HepG2 (cell line): ENCODE results near the gene CCDC183. TPM values are rescaled to one million over a fixed set of nuclear protein-coding genes. Genes with fewer than 3 reads are reported as not detected.

Source experiments
- ATAC-seq: fragments of 200-7000 bp; cut with Tn5 transposase; 3 replicates; pipeline ENCODE4 v1.9.1; 2020; ENCODE audit warnings: mild to moderate bottlenecking, moderate library complexity
- BruUV-seq: library from RNA; stranded (reverse); fragments of 400-500 nt; replicated peaks from 2 replicates; lab custom pipeline; 2021; lab: Mats Ljungman, UMichigan
- CTCF ChIA-PET: fragments of 300-600 bp; formaldehyde crosslinking; extraction: SDS; loops from one replicate; lab custom pipeline; 2021; ENCODE audit warnings: low total read pairs, inconsistent platforms, low intra/inter-chr PET ratio; lab: Yijun Ruan, JAX
- POLR2A ChIA-PET: fragments of 350-600 bp; sonication (Branson Sonifier 250); formaldehyde crosslinking; loops from one replicate; lab custom pipeline; 2020; ENCODE audit warnings: antibody characterized with exemption, inconsistent platforms; lab: Yijun Ruan, JAX
- DNase-seq: peaks from one replicate; pipeline ENCODE4 v3.0.0-alpha.2; 2015; ENCODE audit warnings: low spot score
- FAIRE-seq: peaks from 3 replicates; lab custom pipeline; 2011; peaks lifted over from hg19 to GRCh38; lab: Jason Lieb, UNC
- H2AFZ ChIP-seq: one replicate; pipeline ENCODE4 v1.6.1; 2011; ENCODE audit warnings: low read length, inconsistent platforms
- H3K27ac ChIP-seq: fragments of 300-600 bp; 3 replicates; pipeline ENCODE4 v1.8.0; 2011; ENCODE audit warnings: mixed run types, mild to moderate bottlenecking, mixed read lengths, low read length, inconsistent platforms; ENCODE audit not compliant: insufficient read depth; ENCODE audit errors: extremely low read length
- H3K27me3 ChIP-seq, 2 experiments: fragments of 200-600 bp in 1 of 2; 2 replicates in 1 of 2; 3 replicates in 1 of 2; pipeline versions ENCODE4 v1.6.0 to v1.8.0; 2011; ENCODE audit warnings: low read length in 2 of 2, mild to moderate bottlenecking in 2 of 2, moderate library complexity in 2 of 2, inconsistent platforms in 1 of 2; ENCODE audit not compliant: insufficient read depth in 2 of 2, control insufficient read depth in 1 of 2
- H3K36me3 ChIP-seq, 2 experiments: fragments of 200-600 bp in 1 of 2; replicated peaks in 1 of 2; 2 replicates in 1 of 2; 3 replicates in 1 of 2; pipeline versions ENCODE4 v1.5.1 to v1.8.0; 2011; ENCODE audit warnings: low read length in 2 of 2, inconsistent platforms in 1 of 2; ENCODE audit not compliant: insufficient read depth in 2 of 2, control insufficient read depth in 1 of 2
- H3K4me1 ChIP-seq: 2 replicates; pipeline ENCODE4 v1.5.1; 2012; ENCODE audit warnings: low read length, inconsistent platforms; ENCODE audit not compliant: insufficient read depth
- H3K4me2 ChIP-seq: 2 replicates; pipeline ENCODE4 v1.6.0; 2011; ENCODE audit warnings: low read depth, low read length, inconsistent platforms
- H3K4me3 ChIP-seq, 3 experiments: fragments of 200-600 bp in 1 of 3; sonication (generic), shearing (Covaris generic) in 1 of 3; replicated peaks in 1 of 3; 2 replicates each; pipeline ENCODE4 v1.5.1; 2011 to 2016; ENCODE audit warnings: low read length in 3 of 3, inconsistent platforms in 2 of 3, low read depth in 2 of 3, mild to moderate bottlenecking in 2 of 3, control low read depth in 1 of 3, mixed read lengths in 1 of 3; ENCODE audit not compliant: insufficient read depth in 1 of 3
- H3K79me2 ChIP-seq: one replicate; pipeline ENCODE4 v1.6.1; 2011; ENCODE audit warnings: low read length, inconsistent platforms; ENCODE audit not compliant: insufficient read depth
- H3K9ac ChIP-seq: 2 replicates; pipeline ENCODE4 v1.6.0; 2011; ENCODE audit warnings: mild to moderate bottlenecking, low read depth, low read length, inconsistent platforms; ENCODE audit not compliant: insufficient read depth
- H3K9me3 ChIP-seq: 2 replicates; pipeline ENCODE4 v1.5.1; 2012; ENCODE audit warnings: mild to moderate bottlenecking, low read length
- H4K20me1 ChIP-seq: 2 replicates; pipeline ENCODE4 v1.6.0; 2011; ENCODE audit warnings: inconsistent platforms, mild to moderate bottlenecking, low read length, moderate library complexity; ENCODE audit not compliant: insufficient read depth
- ETV5 ChIP-seq: IDR thresholded peaks from 2 replicates; pipeline ENCODE4 v1.6.1; 2018; ENCODE audit warnings: missing biosample characterization, missing genetic modification reagents, inconsistent platforms, borderline replicate concordance
- KDM5B ChIP-seq: sonication (generic); formaldehyde crosslinking; IDR thresholded peaks from 2 replicates; pipeline ENCODE4 v1.4.0; 2020; ENCODE audit warnings: missing genetic modification reagents, mild to moderate bottlenecking, borderline replicate concordance
- MEF2D ChIP-seq: sonication (generic); formaldehyde crosslinking; IDR thresholded peaks from 2 replicates; pipeline ENCODE4 v1.5.1; 2020; ENCODE audit warnings: mild to moderate bottlenecking, missing genetic modification reagents
- NFIC ChIP-seq: IDR thresholded peaks from 2 replicates; pipeline ENCODE4 v1.6.1; 2012; ENCODE audit warnings: mild to moderate bottlenecking, low read length, inconsistent platforms
- PHF21A ChIP-seq: sonication (generic); formaldehyde crosslinking; IDR thresholded peaks from 2 replicates; pipeline ENCODE4 v1.5.0; 2020; ENCODE audit warnings: mild to moderate bottlenecking, missing genetic modification reagents
- RAD21 ChIP-seq: fragments of 450-650 bp; formaldehyde crosslinking; IDR thresholded peaks from 2 replicates; pipeline ENCODE4 v1.5.0; 2020; ENCODE audit warnings: mild to moderate bottlenecking
- RBAK ChIP-seq: sonication (generic); formaldehyde crosslinking; IDR thresholded peaks from 2 replicates; pipeline ENCODE4 v1.5.1; 2020; ENCODE audit warnings: mild to moderate bottlenecking, missing genetic modification reagents
- SMYD3 ChIP-seq: sonication (generic); formaldehyde crosslinking; IDR thresholded peaks from 2 replicates; pipeline ENCODE4 v1.8.1; 2023; ENCODE audit warnings: mild to moderate bottlenecking, missing genetic modification reagents
- ZBTB7A ChIP-seq: sonication (generic); formaldehyde crosslinking; IDR thresholded peaks from 2 replicates; pipeline ENCODE4 v1.8.0; 2022; ENCODE audit warnings: mild to moderate bottlenecking, missing genetic modification reagents
- ZNF224 ChIP-seq: sonication (generic); formaldehyde crosslinking; IDR thresholded peaks from 2 replicates; pipeline ENCODE4 v1.5.0; 2020; ENCODE audit warnings: mild to moderate bottlenecking, missing genetic modification reagents
- ZNF790 ChIP-seq: sonication (generic); formaldehyde crosslinking; IDR thresholded peaks from 2 replicates; pipeline ENCODE4 v1.8.0; 2022; ENCODE audit warnings: missing genetic modification reagents, mild to moderate bottlenecking, borderline replicate concordance
- ZSCAN31 ChIP-seq: sonication (generic); formaldehyde crosslinking; IDR thresholded peaks from 2 replicates; pipeline ENCODE4 v1.5.0; 2020; ENCODE audit warnings: low read depth, mild to moderate bottlenecking, missing genetic modification reagents
- WGBS: methylation state at CpG from one replicate; pipeline ENCODE4 v1.1.6; 2017; ENCODE audit warnings: low lambda C conversion rate; 5-methylcytosine and 5-hydroxymethylcytosine counted together
- in situ Hi-C: cut with HindIII; loops from 2 replicates; pipeline ENCODE4 v1.10.0; 2017; ENCODE audit warnings: low pct_unique_long_range_greater_than_20kb; ENCODE audit not compliant: extremely low pct_ligation_motif_present
- intact Hi-C: fragments of 100-400 bp; cut with micrococcal nuclease; formaldehyde crosslinking; loops from one replicate; pipeline ENCODE4 v1.10.0; 2022; ENCODE audit not compliant: unreplicated experiment
- polyA plus RNA-seq, 8 experiments: library from polyadenylated mRNA; depleted of rRNA in 3 of 8; stranded (reverse) in 7 of 8; unstranded in 1 of 8; fragments of >200 nt; fragmentation: Illumina TruSeq in 4 of 8; extraction: Trizol in 4 of 8; gene quantifications; 2 replicates each; pipeline versions ENCODE4 v1.2.1 to v1.2.3, GENCODE V29; 2011 to 2016; ENCODE audit warnings: low read depth in 4 of 8, missing spikeins in 1 of 8, mixed read lengths in 1 of 8; ENCODE audit not compliant: insufficient read depth in 1 of 8
- total RNA-seq, 5 experiments: library from RNA; depleted of rRNA; stranded (reverse); fragments of >200 nt; fragmentation: Illumina TruSeq; extraction: Trizol; gene quantifications; 2 replicates each; pipeline ENCODE4 v1.2.3, GENCODE V29; 2016; ENCODE audit warnings: low read depth in 1 of 5
- TF ChIP-seq, protein P1 (sequence below): sonication (generic); formaldehyde crosslinking; IDR thresholded peaks from 2 replicates; pipeline ENCODE4 v1.4.0; 2020; ENCODE audit warnings: missing genetic modification reagents, borderline replicate concordance
- TF ChIP-seq, protein P2 (sequence below): sonication (generic); formaldehyde crosslinking; IDR thresholded peaks from 2 replicates; pipeline ENCODE4 v1.4.0; 2020; ENCODE audit warnings: missing genetic modification reagents, borderline replicate concordance
- TF ChIP-seq, protein P3 (sequence below): sonication (generic); formaldehyde crosslinking; IDR thresholded peaks from 2 replicates; pipeline ENCODE4 v1.4.0; 2020; ENCODE audit warnings: missing genetic modification reagents

The CCDC183 gene
- total and polyA plus RNA-seq, 2 of the 13 experiments (the other 11 are each of a cell fraction or from before 2014, with no cell fraction given) = 5.0 to 66.4 TPM

DNA sequence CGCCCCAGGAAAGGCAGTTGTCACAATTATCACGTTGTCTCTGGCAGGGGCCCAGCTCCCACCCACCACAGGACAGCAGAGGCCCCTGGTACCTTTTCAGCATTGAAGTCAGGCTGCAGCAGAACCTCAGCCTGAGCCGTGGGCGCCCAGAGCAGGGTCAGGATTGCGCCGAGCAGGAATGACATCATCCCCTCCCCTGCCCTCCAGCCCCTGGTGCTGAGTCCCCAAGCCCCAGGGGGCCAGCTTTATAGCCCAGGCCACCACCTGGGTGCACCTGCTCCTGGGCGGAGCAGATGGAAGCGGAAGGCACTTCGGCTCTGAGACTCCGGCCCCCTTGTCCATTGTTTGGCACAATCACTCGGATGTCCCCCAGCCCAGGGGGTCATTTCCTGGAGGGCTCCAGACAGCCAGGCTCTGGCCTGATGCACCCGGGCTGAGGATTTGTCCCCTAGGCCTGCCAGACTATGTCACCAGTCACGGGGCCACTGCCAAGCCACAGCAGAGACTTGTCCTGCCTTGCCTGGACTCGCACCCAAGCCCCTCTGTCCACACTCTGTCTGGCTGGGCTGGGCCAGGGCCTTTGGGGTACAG, 31.7 kb upstream of the CCDC183 start, which contains the start of gene LCN15:
Gene LCN15 (minus strand): TSS at position 218 of the 591 bp plus-strand sequence. CDS start 30 bp downstream, at position 188.
- Histone ChIP-seq H3K27ac (peak within 1 kb of the TSS; percentile 31), H4K20me1 (no peaks in the 10 kb centered on the region), H3K9ac (peak within 1 kb of the TSS; percentile 52), H3K4me1 (peaks cover 73% of the 10 kb centered on the region), H3K9me3 (no peaks in the 10 kb centered on the region), H3K27me3 (0 out of 5 replicates have a peak, but pooled peaks cover 0 to 7% of the 10 kb centered on the region in 2 experiments), H3K79me2 (no peaks in the 10 kb centered on the region), H3K36me3 (no peaks in the 10 kb centered on the region), H3K4me3 (peak within 1 kb of the TSS; percentile 6 to 50 (median 31); a peak in 4 of 6 replicates), H3K4me2 (peak within 1 kb of the TSS; percentile 67), H2AFZ (no peak within 1 kb of the TSS)
- POLR2A ChIA-PET = no interaction called here
- ATAC-seq (no peak), DNase-seq (no peak), FAIRE-seq (no peak)
- BruUV-seq = no TSS peak
- intact Hi-C loops (no loop called here), in situ Hi-C loops (no loop called here)
- CTCF ChIA-PET = no interaction called here
- WGBS = 0% methylated on average over 1 of the region's 14 CpGs
- no peak for TF ChIP-seq SMYD3
- TF ChIP-seq, protein P1, sequence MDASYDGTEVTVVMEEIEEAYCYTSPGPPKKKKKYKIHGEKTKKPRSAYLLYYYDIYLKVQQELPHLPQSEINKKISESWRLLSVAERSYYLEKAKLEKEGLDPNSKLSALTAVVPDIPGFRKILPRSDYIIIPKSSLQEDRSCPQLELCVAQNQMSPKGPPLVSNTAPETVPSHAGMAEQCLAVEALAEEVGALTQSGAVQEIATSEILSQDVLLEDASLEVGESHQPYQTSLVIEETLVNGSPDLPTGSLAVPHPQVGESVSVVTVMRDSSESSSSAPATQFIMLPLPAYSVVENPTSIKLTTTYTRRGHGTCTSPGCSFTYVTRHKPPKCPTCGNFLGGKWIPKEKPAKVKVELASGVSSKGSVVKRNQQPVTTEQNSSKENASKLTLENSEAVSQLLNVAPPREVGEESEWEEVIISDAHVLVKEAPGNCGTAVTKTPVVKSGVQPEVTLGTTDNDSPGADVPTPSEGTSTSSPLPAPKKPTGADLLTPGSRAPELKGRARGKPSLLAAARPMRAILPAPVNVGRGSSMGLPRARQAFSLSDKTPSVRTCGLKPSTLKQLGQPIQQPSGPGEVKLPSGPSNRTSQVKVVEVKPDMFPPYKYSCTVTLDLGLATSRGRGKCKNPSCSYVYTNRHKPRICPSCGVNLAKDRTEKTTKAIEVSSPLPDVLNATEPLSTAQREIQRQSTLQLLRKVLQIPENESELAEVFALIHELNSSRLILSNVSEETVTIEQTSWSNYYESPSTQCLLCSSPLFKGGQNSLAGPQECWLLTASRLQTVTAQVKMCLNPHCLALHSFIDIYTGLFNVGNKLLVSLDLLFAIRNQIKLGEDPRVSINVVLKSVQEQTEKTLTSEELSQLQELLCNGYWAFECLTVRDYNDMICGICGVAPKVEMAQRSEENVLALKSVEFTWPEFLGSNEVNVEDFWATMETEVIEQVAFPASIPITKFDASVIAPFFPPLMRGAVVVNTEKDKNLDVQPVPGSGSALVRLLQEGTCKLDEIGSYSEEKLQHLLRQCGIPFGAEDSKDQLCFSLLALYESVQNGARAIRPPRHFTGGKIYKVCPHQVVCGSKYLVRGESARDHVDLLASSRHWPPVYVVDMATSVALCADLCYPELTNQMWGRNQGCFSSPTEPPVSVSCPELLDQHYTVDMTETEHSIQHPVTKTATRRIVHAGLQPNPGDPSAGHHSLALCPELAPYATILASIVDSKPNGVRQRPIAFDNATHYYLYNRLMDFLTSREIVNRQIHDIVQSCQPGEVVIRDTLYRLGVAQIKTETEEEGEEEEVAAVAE (CRISPR knock-in tag) = no peak
- peak; percentile 51; the same call in 1 of the 2 replicates for TF ChIP-seq ETV5 (CRISPR knock-in tag)
- TF ChIP-seq ZNF224 (CRISPR knock-in tag) = no peak
- TF ChIP-seq ZSCAN31 (CRISPR knock-in tag) = no peak
- no peak for TF ChIP-seq NFIC
- TF ChIP-seq, protein P2, sequence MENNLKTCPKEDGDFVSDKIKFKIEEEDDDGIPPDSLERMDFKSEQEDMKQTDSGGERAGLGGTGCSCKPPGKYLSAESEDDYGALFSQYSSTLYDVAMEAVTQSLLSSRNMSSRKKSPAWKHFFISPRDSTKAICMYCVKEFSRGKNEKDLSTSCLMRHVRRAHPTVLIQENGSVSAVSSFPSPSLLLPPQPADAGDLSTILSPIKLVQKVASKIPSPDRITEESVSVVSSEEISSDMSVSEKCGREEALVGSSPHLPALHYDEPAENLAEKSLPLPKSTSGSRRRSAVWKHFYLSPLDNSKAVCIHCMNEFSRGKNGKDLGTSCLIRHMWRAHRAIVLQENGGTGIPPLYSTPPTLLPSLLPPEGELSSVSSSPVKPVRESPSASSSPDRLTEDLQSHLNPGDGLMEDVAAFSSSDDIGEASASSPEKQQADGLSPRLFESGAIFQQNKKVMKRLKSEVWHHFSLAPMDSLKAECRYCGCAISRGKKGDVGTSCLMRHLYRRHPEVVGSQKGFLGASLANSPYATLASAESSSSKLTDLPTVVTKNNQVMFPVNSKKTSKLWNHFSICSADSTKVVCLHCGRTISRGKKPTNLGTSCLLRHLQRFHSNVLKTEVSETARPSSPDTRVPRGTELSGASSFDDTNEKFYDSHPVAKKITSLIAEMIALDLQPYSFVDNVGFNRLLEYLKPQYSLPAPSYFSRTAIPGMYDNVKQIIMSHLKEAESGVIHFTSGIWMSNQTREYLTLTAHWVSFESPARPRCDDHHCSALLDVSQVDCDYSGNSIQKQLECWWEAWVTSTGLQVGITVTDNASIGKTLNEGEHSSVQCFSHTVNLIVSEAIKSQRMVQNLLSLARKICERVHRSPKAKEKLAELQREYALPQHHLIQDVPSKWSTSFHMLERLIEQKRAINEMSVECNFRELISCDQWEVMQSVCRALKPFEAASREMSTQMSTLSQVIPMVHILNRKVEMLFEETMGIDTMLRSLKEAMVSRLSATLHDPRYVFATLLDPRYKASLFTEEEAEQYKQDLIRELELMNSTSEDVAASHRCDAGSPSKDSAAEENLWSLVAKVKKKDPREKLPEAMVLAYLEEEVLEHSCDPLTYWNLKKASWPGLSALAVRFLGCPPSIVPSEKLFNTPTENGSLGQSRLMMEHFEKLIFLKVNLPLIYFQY (CRISPR knock-in tag) = no peak
- TF ChIP-seq KDM5B (CRISPR knock-in tag) = peak; percentile 49; the same call in 1 of the 2 replicates
- 0 out of 2 replicates have a peak, but pooled peaks have one; percentile 35 for TF ChIP-seq MEF2D (CRISPR knock-in tag)
- TF ChIP-seq RAD21 (CRISPR knock-in tag) = no peak
- TF ChIP-seq, protein P3, sequence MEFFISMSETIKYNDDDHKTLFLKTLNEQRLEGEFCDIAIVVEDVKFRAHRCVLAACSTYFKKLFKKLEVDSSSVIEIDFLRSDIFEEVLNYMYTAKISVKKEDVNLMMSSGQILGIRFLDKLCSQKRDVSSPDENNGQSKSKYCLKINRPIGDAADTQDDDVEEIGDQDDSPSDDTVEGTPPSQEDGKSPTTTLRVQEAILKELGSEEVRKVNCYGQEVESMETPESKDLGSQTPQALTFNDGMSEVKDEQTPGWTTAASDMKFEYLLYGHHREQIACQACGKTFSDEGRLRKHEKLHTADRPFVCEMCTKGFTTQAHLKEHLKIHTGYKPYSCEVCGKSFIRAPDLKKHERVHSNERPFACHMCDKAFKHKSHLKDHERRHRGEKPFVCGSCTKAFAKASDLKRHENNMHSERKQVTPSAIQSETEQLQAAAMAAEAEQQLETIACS (CRISPR knock-in tag) = no peak
- no peak for TF ChIP-seq ZNF790 (CRISPR knock-in tag)
- TF ChIP-seq ZBTB7A (CRISPR knock-in tag) = 0 out of 2 replicates have a peak, but pooled peaks have one; percentile 9
- TF ChIP-seq RBAK (CRISPR knock-in tag) = no peak
- TF ChIP-seq PHF21A (CRISPR knock-in tag) = 0 out of 2 replicates have a peak, but pooled peaks have one; percentile 4
